ENCODE measurements around the gene NID1.
A peak's percentile ranks its signal among the peaks of the same experiment; 100 is the strongest.

NID1 gene

DNA sequence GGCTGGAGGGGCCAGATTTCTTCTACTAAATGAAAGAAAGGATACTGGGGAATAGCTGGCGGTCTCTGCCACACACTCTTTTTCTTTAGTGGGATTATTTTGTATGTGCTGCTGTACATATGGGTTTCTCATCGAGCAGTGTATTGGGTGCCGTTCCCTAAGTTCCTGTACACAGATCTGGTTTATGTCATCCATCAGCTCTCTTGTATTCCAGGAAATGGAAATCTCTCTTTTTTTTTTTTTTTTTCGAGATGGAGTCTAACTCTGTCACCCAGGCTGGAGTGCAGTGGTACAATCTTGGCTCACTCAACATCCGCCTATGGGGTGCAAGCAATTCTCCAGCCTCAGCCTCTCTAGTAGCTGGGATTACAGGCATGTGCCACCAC is 27.0 kb upstream of the NID1 start:
- Histone ChIP-seq H3K4me1 (ENCODE audit: control extremely low read depth in 1 of 4, control insufficient read depth in 4 of 4, insufficient read depth in 4 of 4, low read length in 3 of 4) (no peaks in the 10 kb centered on the region), H3K27ac (ENCODE audit: insufficient read depth in 1 of 2, low read depth in 1 of 2, low read length in 2 of 2, poor library complexity in 1 of 2, severe bottlenecking in 2 of 2) (no peak overlapping the region), H3K27me3 (replicated peaks in 2 of 5; ENCODE audit: control insufficient read depth in 4 of 5, insufficient read depth in 5 of 5, low read length in 4 of 5) (no peaks in the 10 kb centered on the region), H3K4me3 (ENCODE audit: control insufficient read depth in 1 of 7, extremely low read depth in 1 of 7, insufficient read depth in 4 of 7, low read depth in 2 of 7, low read length in 6 of 7) (no peak overlapping the region), H3K36me3 (ENCODE audit: control insufficient read depth in 4 of 4, insufficient read depth in 4 of 4, low read length in 3 of 4) (no peaks in the 10 kb centered on the region), H3K9me3 (ENCODE audit: control extremely low read depth in 1 of 5, control insufficient read depth in 4 of 5, insufficient read depth in 2 of 5, low read depth in 1 of 5, low read length in 4 of 5) (peaks cover 1 to 7% (median 3%) of the 10 kb centered on the region in 5 experiments)
- 100% methylated on average over 1 of the region's 5 CpGs for WGBS (ENCODE audit: insufficient coverage)
- ChIA-PET CTCF (no interaction called here), POLR2A (no interaction called here)
- no peak for DNase-seq

DNA sequence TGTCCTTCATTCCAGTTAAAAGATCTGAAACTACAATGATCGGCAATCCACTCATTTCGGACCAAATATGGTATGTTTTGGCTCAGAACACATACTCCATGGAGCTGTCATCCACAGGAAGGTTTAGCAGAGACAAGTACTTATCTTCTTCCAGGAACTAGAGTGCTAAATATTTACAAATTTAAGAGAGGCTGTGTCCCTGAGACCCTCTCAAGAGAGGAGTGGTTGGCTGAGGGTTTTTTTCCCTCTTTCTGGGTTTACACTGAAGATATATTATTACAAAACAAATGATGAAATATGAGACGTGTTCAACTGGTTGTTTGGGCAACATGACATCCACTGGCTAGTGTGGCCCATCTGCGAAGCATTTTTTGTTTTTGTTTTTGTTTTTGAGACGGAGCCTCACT is 25.9 kb upstream of the NID1 start:
- Histone ChIP-seq H3K4me3 (ENCODE audit: control insufficient read depth in 1 of 7, extremely low read depth in 1 of 7, insufficient read depth in 4 of 7, low read depth in 2 of 7, low read length in 6 of 7) (no peak overlapping the region), H3K9me3 (ENCODE audit: control extremely low read depth in 1 of 5, control insufficient read depth in 4 of 5, insufficient read depth in 2 of 5, low read depth in 1 of 5, low read length in 4 of 5) (peaks cover 0 to 2% (median 0%) of the 10 kb centered on the region in 5 experiments), H3K27me3 (replicated peaks in 2 of 5; ENCODE audit: control insufficient read depth in 4 of 5, insufficient read depth in 5 of 5, low read length in 4 of 5) (no peaks in the 10 kb centered on the region), H3K27ac (ENCODE audit: insufficient read depth in 1 of 2, low read depth in 1 of 2, low read length in 2 of 2, poor library complexity in 1 of 2, severe bottlenecking in 2 of 2) (no peak overlapping the region), H3K4me1 (ENCODE audit: control extremely low read depth in 1 of 4, control insufficient read depth in 4 of 4, insufficient read depth in 4 of 4, low read length in 3 of 4) (no peaks in the 10 kb centered on the region), H3K36me3 (ENCODE audit: control insufficient read depth in 4 of 4, insufficient read depth in 4 of 4, low read length in 3 of 4) (no peaks in the 10 kb centered on the region)
- CTCF ChIA-PET = interaction anchor here (0.6 kb wide), 1 partner anchor 32 kb away, joined by 3 read pairs; no protein-coding TSS in a partner anchor
- no peak for DNase-seq
- POLR2A ChIA-PET = no interaction called here
- 100% methylated on average over 2 of the region's 5 CpGs for WGBS (ENCODE audit: insufficient coverage)

DNA sequence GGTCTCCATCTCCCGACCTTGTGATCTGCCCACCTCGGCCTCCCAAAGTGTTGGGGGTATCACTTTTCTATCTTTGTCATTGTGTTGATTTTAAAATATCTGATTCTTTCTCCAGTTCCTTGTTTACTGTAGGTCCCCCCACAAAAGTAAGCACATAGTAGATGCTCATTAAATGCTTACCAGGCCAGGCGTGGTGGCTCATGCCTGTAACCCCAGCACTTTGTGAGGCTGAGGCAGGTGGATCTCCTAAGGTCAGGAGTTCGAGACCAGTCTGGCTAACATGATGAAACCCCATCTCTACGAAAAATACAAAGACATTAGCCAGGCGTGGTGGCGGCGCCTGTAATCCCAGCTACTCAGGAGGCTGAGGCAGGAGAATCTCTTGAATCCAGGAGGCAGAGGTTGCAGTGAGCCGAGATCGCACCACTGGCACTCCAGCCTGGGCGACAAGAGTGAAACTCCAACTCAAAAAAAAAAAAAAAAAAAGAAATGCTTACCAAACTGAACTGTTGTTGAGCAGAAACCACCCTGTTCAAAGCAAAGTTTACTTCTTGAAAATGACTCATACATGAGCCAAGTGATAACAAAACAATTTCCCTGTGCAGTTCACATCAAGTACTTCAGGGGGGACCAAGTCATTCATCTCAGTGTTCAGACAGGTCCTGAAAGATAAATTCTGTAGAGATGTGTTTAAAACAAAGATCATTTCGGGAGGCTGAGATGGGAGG is 24.3 kb upstream of the NID1 start:
- no peaks in the 10 kb centered on the region for H3K36me3 ChIP-seq (ENCODE audit: control insufficient read depth in 4 of 4, insufficient read depth in 4 of 4, low read length in 3 of 4)
- WGBS (ENCODE audit: insufficient coverage) = 98% methylated on average over 8 of the region's 12 CpGs
- H3K27ac ChIP-seq (ENCODE audit: insufficient read depth in 1 of 2, low read depth in 1 of 2, low read length in 2 of 2, poor library complexity in 1 of 2, severe bottlenecking in 2 of 2) = no peak overlapping the region
- no peaks in the 10 kb centered on the region for H3K9me3 ChIP-seq (ENCODE audit: control extremely low read depth in 1 of 5, control insufficient read depth in 4 of 5, insufficient read depth in 2 of 5, low read depth in 1 of 5, low read length in 4 of 5)
- no peaks in the 10 kb centered on the region for H3K4me1 ChIP-seq (ENCODE audit: control extremely low read depth in 1 of 4, control insufficient read depth in 4 of 4, insufficient read depth in 4 of 4, low read length in 3 of 4)
- ChIA-PET CTCF (no interaction called here), POLR2A (no interaction called here)
- H3K27me3 ChIP-seq (replicated peaks in 2 of 5; ENCODE audit: control insufficient read depth in 4 of 5, insufficient read depth in 5 of 5, low read length in 4 of 5) = peaks cover 0 to under 1% (median 0%) of the 10 kb centered on the region in 5 experiments
- no peak overlapping the region for H3K4me3 ChIP-seq (ENCODE audit: control insufficient read depth in 1 of 7, extremely low read depth in 1 of 7, insufficient read depth in 4 of 7, low read depth in 2 of 7, low read length in 6 of 7)
- peak in 2 of 3 donors; percentile 55 to 68 for DNase-seq

DNA sequence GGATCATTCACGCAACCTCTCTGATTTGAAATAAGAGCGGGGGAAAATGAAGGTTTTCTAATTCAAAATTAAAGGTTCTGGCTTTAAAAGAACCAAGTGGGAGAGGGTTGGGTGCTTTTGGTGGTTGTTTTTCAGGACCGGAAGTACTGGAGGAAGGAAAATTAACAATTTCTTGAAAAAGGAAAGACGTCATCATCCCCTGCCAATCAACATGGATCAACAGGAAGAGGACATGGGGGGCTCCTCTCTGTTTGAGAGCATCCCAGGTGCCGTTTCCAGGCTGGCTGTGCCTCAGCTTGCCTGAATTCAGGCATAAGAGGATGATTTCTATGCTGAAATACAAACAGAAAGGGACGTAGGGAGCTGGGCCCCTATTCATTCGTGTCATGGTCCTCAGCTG is 21.6 kb upstream of the NID1 start:
- ChIA-PET POLR2A (interaction anchor here (0.6 kb wide), 1 partner anchor 414 kb away, joined by 3 read pairs; no protein-coding TSS in a partner anchor), CTCF (no interaction called here)
- Histone ChIP-seq H3K9me3 (ENCODE audit: control extremely low read depth in 1 of 5, control insufficient read depth in 4 of 5, insufficient read depth in 2 of 5, low read depth in 1 of 5, low read length in 4 of 5) (no peaks in the 10 kb centered on the region), H3K4me1 (ENCODE audit: control extremely low read depth in 1 of 4, control insufficient read depth in 4 of 4, insufficient read depth in 4 of 4, low read length in 3 of 4) (no peaks in the 10 kb centered on the region), H3K27me3 (replicated peaks in 2 of 5; ENCODE audit: control insufficient read depth in 4 of 5, insufficient read depth in 5 of 5, low read length in 4 of 5) (peaks cover 0 to 1% (median 0%) of the 10 kb centered on the region in 5 experiments), H3K36me3 (ENCODE audit: control insufficient read depth in 4 of 4, insufficient read depth in 4 of 4, low read length in 3 of 4) (no peaks in the 10 kb centered on the region), H3K4me3 (ENCODE audit: control insufficient read depth in 1 of 7, extremely low read depth in 1 of 7, insufficient read depth in 4 of 7, low read depth in 2 of 7, low read length in 6 of 7) (no peak overlapping the region), H3K27ac (ENCODE audit: insufficient read depth in 1 of 2, low read depth in 1 of 2, low read length in 2 of 2, poor library complexity in 1 of 2, severe bottlenecking in 2 of 2) (no peak overlapping the region)
- no peak for DNase-seq
- 55% methylated on average over 6 of the region's 7 CpGs for WGBS (ENCODE audit: insufficient coverage)

DNA sequence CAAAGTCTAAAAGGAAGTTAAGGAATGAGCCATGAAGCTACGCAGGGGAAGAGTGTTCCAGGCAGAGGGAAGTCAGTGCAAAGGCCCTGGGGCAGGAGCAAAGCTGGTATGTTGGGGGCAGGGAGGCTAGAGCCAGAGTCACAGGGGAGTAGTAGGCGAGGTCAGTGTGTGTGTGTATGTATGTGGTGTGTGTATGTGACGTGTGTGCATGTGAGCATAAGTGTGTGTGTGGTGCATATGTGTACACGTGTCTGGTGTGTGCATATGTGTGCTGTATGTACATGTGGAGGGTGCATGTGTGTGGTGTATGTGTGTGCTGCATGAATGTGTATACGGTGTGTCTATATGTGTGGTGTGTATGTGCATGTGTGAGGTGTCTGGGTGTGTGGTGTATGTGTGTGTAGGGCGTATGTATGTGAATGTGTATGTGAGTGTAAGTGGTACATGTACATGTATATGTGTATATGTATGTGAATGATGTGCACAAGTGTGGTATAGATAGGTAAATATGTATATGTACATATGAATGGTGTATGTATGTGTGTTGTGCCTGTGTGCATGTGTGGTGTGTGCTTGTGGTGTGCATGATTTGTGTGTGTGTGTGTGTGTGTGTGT is 20.8 kb upstream of the NID1 start:
- H3K4me1 ChIP-seq (ENCODE audit: control extremely low read depth in 1 of 4, control insufficient read depth in 4 of 4, insufficient read depth in 4 of 4, low read length in 3 of 4) = no peaks in the 10 kb centered on the region
- no peak overlapping the region for H3K4me3 ChIP-seq (ENCODE audit: control insufficient read depth in 1 of 7, extremely low read depth in 1 of 7, insufficient read depth in 4 of 7, low read depth in 2 of 7, low read length in 6 of 7)
- no peak for DNase-seq
- no peaks in the 10 kb centered on the region for H3K9me3 ChIP-seq (ENCODE audit: control extremely low read depth in 1 of 5, control insufficient read depth in 4 of 5, insufficient read depth in 2 of 5, low read depth in 1 of 5, low read length in 4 of 5)
- WGBS (ENCODE audit: insufficient coverage) = 86% methylated on average over 5 of the region's 6 CpGs
- no peaks in the 10 kb centered on the region for H3K36me3 ChIP-seq (ENCODE audit: control insufficient read depth in 4 of 4, insufficient read depth in 4 of 4, low read length in 3 of 4)
- H3K27me3 ChIP-seq (replicated peaks in 2 of 5; ENCODE audit: control insufficient read depth in 4 of 5, insufficient read depth in 5 of 5, low read length in 4 of 5) = peaks cover 0 to 1% (median 0%) of the 10 kb centered on the region in 5 experiments
- H3K27ac ChIP-seq (ENCODE audit: insufficient read depth in 1 of 2, low read depth in 1 of 2, low read length in 2 of 2, poor library complexity in 1 of 2, severe bottlenecking in 2 of 2) = no peak overlapping the region
- ChIA-PET CTCF (no interaction called here), POLR2A (no interaction called here)

DNA sequence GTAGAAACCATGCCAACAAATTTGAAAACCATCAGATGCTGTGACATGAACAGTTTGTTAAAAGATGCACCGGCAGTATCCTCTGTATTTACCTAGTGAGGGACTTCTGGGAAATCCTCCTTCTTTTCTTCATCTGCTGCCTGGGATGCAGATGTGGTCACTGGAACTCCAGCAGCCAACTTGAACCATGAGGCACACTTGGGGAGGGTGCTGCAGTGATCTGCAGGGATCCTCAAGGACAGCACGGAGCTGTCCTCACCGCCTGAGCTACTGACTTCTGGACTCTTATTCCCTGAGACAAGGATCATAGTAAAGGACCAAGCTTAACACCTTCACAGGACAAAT is 19.5 kb upstream of the NID1 start:
- POLR2A ChIA-PET = no interaction called here
- CTCF ChIA-PET = no interaction called here
- Histone ChIP-seq H3K27ac (ENCODE audit: insufficient read depth in 1 of 2, low read depth in 1 of 2, low read length in 2 of 2, poor library complexity in 1 of 2, severe bottlenecking in 2 of 2) (no peak overlapping the region), H3K9me3 (ENCODE audit: control extremely low read depth in 1 of 5, control insufficient read depth in 4 of 5, insufficient read depth in 2 of 5, low read depth in 1 of 5, low read length in 4 of 5) (no peaks in the 10 kb centered on the region), H3K4me1 (ENCODE audit: control extremely low read depth in 1 of 4, control insufficient read depth in 4 of 4, insufficient read depth in 4 of 4, low read length in 3 of 4) (no peaks in the 10 kb centered on the region), H3K4me3 (ENCODE audit: control insufficient read depth in 1 of 7, extremely low read depth in 1 of 7, insufficient read depth in 4 of 7, low read depth in 2 of 7, low read length in 6 of 7) (no peak overlapping the region), H3K27me3 (replicated peaks in 2 of 5; ENCODE audit: control insufficient read depth in 4 of 5, insufficient read depth in 5 of 5, low read length in 4 of 5) (peaks cover 0 to 1% (median 0%) of the 10 kb centered on the region in 5 experiments), H3K36me3 (ENCODE audit: control insufficient read depth in 4 of 4, insufficient read depth in 4 of 4, low read length in 3 of 4) (no peaks in the 10 kb centered on the region)
- no peak for DNase-seq
- WGBS (ENCODE audit: insufficient coverage) = 100% methylated on average over 3 of the region's 3 CpGs

DNA sequence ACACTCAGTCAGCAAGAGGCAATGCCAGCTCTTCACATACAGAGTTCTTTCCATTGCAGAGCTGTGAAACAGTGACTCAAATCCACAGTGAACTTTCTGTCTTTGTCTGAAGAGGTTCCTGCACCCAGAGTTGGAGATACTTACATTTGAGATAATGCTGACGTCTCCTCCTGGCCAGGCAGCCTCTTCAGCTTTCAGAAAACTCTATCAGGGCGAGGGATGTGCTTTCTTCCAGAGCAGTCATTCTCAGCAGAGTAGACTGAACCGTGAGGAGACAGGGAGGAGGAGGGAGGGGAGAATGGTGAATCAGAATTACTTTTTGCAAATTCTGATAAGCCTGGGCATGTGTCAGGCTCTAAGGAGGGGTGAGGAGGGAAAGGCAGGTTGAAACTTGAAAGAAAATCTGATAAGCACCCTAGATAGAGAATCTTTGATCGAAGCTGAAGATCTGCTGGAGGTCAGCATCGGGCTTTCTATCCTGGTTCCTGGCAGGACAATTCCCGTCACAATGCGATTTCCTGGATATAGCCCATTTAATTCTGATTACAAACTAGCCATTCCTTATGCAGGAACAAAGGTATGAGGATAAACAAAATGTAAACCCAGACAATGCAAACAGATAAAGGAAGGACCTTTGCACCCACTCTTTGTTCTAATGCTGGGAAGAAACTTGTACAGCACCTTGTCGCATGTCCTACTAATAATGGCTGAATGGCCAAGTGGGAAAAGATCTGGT is 18.9 kb upstream of the NID1 start:
- ChIA-PET CTCF (no interaction called here), POLR2A (no interaction called here)
- no peak overlapping the region for H3K27ac ChIP-seq (ENCODE audit: insufficient read depth in 1 of 2, low read depth in 1 of 2, low read length in 2 of 2, poor library complexity in 1 of 2, severe bottlenecking in 2 of 2)
- no peaks in the 10 kb centered on the region for H3K9me3 ChIP-seq (ENCODE audit: control extremely low read depth in 1 of 5, control insufficient read depth in 4 of 5, insufficient read depth in 2 of 5, low read depth in 1 of 5, low read length in 4 of 5)
- WGBS (ENCODE audit: insufficient coverage) = 75% methylated on average over 5 of the region's 8 CpGs
- DNase-seq = no peak
- peaks cover 0 to 1% (median 0%) of the 10 kb centered on the region in 5 experiments for H3K27me3 ChIP-seq (replicated peaks in 2 of 5; ENCODE audit: control insufficient read depth in 4 of 5, insufficient read depth in 5 of 5, low read length in 4 of 5)
- H3K4me1 ChIP-seq (ENCODE audit: control extremely low read depth in 1 of 4, control insufficient read depth in 4 of 4, insufficient read depth in 4 of 4, low read length in 3 of 4) = no peaks in the 10 kb centered on the region
- H3K36me3 ChIP-seq (ENCODE audit: control insufficient read depth in 4 of 4, insufficient read depth in 4 of 4, low read length in 3 of 4) = no peaks in the 10 kb centered on the region
- H3K4me3 ChIP-seq (ENCODE audit: control insufficient read depth in 1 of 7, extremely low read depth in 1 of 7, insufficient read depth in 4 of 7, low read depth in 2 of 7, low read length in 6 of 7) = no peak overlapping the region
